GM23338 (cell line): ENCODE results near the gene WNT5A. TPM values are rescaled to one million over a fixed set of nuclear protein-coding genes. Genes with fewer than 3 reads are reported as not detected.

Experiments
- ATAC-seq: fragments of 200-7000 bp; cut with Tn5 transposase; 3 replicates; pipeline ENCODE4 v1.9.1; 2020
- DNase-seq: peaks from one replicate; pipeline ENCODE4 v3.0.0-alpha.2; 2015; ENCODE audit warnings: low spot score
- H2AFZ ChIP-seq: fragments of 200-600 bp; sonication (generic); 2 replicates; pipeline ENCODE4 v1.8.0; 2016; ENCODE audit warnings: antibody characterized with exemption, mild to moderate bottlenecking, moderate library complexity
- H3F3A ChIP-seq: fragments of 200-600 bp; sonication (generic); replicated peaks from 2 replicates; pipeline ENCODE4 v1.8.0; 2017; ENCODE audit warnings: antibody characterized with exemption, mixed run types, low read depth
- H3K27ac ChIP-seq: fragments of 200-600 bp; sonication (generic); 2 replicates; pipeline ENCODE4 v1.6.1; 2016; ENCODE audit warnings: low read depth
- H3K27me3 ChIP-seq: fragments of 200-600 bp; sonication (generic); 2 replicates; pipeline ENCODE4 v1.8.0; 2016; ENCODE audit warnings: mild to moderate bottlenecking, mixed run types, moderate library complexity; ENCODE audit not compliant: insufficient read depth
- H3K36me3 ChIP-seq: fragments of 200-600 bp; sonication (generic); 2 replicates; pipeline ENCODE4 v1.8.0; 2016; ENCODE audit warnings: mild to moderate bottlenecking; ENCODE audit not compliant: insufficient read depth
- H3K4me1 ChIP-seq: fragments of 200-600 bp; sonication (generic); 2 replicates; pipeline ENCODE4 v1.8.0; 2016; ENCODE audit warnings: mild to moderate bottlenecking, moderate library complexity; ENCODE audit not compliant: insufficient read depth
- H3K4me2 ChIP-seq: fragments of 200-600 bp; sonication (generic); 2 replicates; pipeline ENCODE4 v1.7.1; 2017; ENCODE audit warnings: mixed run types
- H3K4me3 ChIP-seq: fragments of 200-600 bp; sonication (generic); 2 replicates; pipeline ENCODE4 v1.6.1; 2016; ENCODE audit warnings: mixed run types
- H3K79me2 ChIP-seq: fragments of 200-600 bp; sonication (generic); replicated peaks from 2 replicates; pipeline ENCODE4 v1.8.0; 2017; ENCODE audit warnings: mild to moderate bottlenecking; ENCODE audit not compliant: insufficient read depth
- H3K9me2 ChIP-seq: fragments of 200-600 bp; sonication (generic); 2 replicates; pipeline ENCODE4 v1.8.0; 2017; ENCODE audit not compliant: insufficient read depth
- H4K20me1 ChIP-seq: fragments of 200-600 bp; sonication (generic); replicated peaks from 2 replicates; pipeline ENCODE4 v1.8.0; 2017; ENCODE audit warnings: mild to moderate bottlenecking; ENCODE audit not compliant: insufficient read depth
- H3K27ac Mint-ChIP-seq: 2 replicates; pipeline ENCODE4 v1.8.0; 2020; ENCODE audit warnings: inconsistent platforms, mild to moderate bottlenecking, moderate library complexity, mixed read lengths
- H3K27me3 Mint-ChIP-seq: 3 replicates; pipeline ENCODE4 v1.8.0; 2022; ENCODE audit warnings: low read depth, mild to moderate bottlenecking, moderate library complexity, mixed read lengths, inconsistent platforms; ENCODE audit not compliant: insufficient read depth, poor library complexity
- H3K36me3 Mint-ChIP-seq: 3 replicates; pipeline ENCODE4 v1.8.0; 2021; ENCODE audit warnings: low read depth, mild to moderate bottlenecking, inconsistent platforms, moderate library complexity, mixed read lengths
- H3K4me1 Mint-ChIP-seq: 3 replicates; pipeline ENCODE4 v1.8.0; 2020; ENCODE audit warnings: mild to moderate bottlenecking, inconsistent platforms, mixed read lengths
- H3K4me3 Mint-ChIP-seq: 3 replicates; pipeline ENCODE4 v1.8.0; 2021; ENCODE audit warnings: moderate library complexity, mild to moderate bottlenecking, inconsistent platforms, mixed read lengths
- H3K9me3 Mint-ChIP-seq: 3 replicates; pipeline ENCODE4 v1.8.0; 2020; ENCODE audit warnings: moderate library complexity, mild to moderate bottlenecking, inconsistent platforms, mixed read lengths
- EZH2 ChIP-seq: fragments of 200-600 bp; sonication (generic); IDR thresholded peaks from one replicate; pipeline ENCODE4 v1.8.0; 2017; ENCODE audit warnings: antibody characterized with exemption, mild to moderate bottlenecking, low read depth; ENCODE audit not compliant: unreplicated experiment
- polyA plus RNA-seq: library from polyadenylated mRNA; unstranded; fragments of >200 nt; fragmentation: Nextera tagmentation; extraction: Ambion mirVana; gene quantifications from 2 replicates; pipeline ENCODE4 v1.2.1, GENCODE V29; 2016
- total RNA-seq: library from RNA; depleted of rRNA; stranded (reverse); fragments of >200 nt; shearing (Covaris generic); gene quantifications from 2 replicates; pipeline ENCODE4 v1.2.3, GENCODE V29; 2014
- TF ChIP-seq, protein P1 (sequence below): fragments of 250-450 bp; sonication (Bioruptor Pico); IDR thresholded peaks from 2 replicates; pipeline ENCODE4 v1.5.0; 2020; ENCODE audit warnings: mild to moderate bottlenecking, moderate library complexity
- TF ChIP-seq, protein P2 (sequence below), 2 experiments: fragments of 200-600 bp in 1 of 2; sonication (generic) in 1 of 2; conservative IDR thresholded peaks; 2 replicates each; pipeline versions ENCODE4 v1.5.1 to v1.6.1; 2016 to 2017; ENCODE audit warnings: antibody characterized with exemption in 2 of 2, low read depth in 2 of 2, mild to moderate bottlenecking in 2 of 2, moderate library complexity in 1 of 2

Gene WNT5A
- total and polyA plus RNA-seq, 2 experiments from 2014 or later = 0.53 to 4.0 TPM

DNA sequence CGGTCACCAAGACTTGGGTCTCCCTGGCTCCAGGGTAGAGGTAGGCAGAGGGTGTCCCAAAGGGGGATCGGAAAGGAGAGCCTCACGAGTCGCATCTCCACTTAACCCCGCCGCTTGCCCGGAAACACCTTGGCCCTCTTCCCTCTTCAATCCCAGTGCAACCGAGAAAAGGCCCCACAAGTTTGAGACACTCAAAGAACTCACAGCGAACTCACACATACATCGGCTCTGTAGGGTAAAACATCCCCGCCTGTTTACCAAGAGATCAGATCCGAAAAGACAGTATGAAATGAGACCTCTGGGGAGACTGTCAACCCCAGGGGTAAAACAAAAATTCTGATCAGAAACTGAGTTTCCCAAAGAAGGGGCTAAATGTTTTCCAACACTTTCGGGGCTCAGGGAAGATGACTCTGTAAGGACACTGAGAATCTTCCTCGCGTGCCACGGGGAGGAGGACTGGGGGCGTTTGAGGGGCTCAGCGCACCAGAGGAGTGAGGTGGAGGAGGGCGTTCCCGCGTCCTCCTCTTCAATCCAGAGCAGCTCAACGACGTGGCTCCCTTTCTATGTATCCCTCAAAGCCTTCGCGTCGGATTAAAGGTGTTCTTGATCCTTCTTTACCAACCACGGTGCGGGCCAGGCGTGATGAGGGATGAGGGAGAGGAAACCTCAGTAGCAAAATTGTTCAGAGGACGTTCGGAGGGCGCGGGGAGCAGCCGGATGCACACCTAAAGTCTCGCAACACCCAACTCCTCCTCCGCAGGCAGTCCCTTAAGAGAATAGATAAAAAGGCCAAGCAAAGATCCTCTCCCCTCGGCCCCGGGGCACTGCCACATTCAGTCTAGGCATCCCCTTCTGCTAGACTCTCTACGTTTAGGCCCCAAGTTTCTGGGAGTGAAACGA lies 3.7 kb downstream of the WNT5A start (continued):
- TF ChIP-seq, protein P1, sequence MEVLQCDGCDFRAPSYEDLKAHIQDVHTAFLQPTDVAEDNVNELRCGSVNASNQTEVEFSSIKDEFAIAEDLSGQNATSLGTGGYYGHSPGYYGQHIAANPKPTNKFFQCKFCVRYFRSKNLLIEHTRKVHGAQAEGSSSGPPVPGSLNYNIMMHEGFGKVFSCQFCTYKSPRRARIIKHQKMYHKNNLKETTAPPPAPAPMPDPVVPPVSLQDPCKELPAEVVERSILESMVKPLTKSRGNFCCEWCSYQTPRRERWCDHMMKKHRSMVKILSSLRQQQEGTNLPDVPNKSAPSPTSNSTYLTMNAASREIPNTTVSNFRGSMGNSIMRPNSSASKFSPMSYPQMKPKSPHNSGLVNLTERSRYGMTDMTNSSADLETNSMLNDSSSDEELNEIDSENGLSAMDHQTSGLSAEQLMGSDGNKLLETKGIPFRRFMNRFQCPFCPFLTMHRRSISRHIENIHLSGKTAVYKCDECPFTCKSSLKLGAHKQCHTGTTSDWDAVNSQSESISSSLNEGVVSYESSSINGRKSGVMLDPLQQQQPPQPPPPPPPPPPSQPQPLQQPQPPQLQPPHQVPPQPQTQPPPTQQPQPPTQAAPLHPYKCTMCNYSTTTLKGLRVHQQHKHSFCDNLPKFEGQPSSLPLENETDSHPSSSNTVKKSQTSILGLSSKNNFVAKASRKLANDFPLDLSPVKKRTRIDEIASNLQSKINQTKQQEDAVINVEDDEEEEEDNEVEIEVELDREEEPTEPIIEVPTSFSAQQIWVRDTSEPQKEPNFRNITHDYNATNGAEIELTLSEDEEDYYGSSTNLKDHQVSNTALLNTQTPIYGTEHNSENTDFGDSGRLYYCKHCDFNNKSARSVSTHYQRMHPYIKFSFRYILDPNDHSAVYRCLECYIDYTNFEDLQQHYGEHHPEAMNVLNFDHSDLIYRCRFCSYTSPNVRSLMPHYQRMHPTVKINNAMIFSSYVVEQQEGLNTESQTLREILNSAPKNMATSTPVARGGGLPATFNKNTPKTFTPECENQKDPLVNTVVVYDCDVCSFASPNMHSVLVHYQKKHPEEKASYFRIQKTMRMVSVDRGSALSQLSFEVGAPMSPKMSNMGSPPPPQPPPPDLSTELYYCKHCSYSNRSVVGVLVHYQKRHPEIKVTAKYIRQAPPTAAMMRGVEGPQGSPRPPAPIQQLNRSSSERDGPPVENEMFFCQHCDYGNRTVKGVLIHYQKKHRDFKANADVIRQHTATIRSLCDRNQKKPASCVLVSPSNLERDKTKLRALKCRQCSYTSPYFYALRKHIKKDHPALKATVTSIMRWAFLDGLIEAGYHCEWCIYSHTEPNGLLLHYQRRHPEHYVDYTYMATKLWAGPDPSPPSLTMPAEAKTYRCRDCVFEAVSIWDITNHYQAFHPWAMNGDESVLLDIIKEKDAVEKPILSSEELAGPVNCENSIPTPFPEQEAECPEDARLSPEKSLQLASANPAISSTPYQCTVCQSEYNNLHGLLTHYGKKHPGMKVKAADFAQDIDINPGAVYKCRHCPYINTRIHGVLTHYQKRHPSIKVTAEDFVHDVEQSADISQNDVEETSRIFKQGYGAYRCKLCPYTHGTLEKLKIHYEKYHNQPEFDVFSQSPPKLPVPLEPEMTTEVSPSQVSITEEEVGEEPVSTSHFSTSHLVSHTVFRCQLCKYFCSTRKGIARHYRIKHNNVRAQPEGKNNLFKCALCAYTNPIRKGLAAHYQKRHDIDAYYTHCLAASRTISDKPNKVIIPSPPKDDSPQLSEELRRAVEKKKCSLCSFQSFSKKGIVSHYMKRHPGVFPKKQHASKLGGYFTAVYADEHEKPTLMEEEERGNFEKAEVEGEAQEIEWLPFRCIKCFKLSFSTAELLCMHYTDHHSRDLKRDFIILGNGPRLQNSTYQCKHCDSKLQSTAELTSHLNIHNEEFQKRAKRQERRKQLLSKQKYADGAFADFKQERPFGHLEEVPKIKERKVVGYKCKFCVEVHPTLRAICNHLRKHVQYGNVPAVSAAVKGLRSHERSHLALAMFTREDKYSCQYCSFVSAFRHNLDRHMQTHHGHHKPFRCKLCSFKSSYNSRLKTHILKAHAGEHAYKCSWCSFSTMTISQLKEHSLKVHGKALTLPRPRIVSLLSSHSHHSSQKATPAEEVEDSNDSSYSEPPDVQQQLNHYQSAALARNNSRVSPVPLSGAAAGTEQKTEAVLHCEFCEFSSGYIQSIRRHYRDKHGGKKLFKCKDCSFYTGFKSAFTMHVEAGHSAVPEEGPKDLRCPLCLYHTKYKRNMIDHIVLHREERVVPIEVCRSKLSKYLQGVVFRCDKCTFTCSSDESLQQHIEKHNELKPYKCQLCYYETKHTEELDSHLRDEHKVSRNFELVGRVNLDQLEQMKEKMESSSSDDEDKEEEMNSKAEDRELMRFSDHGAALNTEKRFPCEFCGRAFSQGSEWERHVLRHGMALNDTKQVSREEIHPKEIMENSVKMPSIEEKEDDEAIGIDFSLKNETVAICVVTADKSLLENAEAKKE (CRISPR knock-in tag) = no peak

DNA sequence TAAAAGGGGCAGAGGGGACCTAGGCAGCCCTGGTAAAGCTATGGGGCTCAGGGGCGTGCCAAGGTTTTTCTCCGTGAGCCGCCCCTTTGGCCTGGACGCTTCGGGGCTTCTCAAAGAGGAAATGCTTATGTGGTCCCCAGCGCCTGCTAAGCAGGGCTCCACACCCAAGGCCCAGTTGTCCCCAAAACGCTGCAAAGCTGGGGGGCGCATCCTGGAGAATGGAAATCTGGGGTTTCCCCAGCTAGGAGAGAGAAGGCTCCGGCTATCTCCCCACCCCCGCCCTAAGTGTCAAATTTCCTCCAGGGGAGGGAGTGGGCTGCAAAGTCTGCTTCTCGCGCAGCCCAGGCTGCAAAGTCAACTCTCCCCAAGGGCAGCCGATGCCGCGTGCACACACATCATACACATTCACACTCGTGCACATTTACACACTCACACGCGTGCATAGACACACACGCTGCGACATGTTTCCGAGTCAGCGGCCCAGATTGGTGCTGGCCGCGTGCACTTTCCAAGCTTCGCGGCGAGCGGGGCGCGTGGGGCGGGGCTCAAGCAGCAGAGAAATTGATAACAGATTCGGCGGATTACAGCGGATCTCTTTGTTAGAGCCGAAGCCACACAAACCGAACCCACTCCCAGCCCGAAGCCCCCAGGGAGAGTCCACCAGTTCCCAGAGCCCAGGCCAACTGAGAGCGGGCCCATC lies 4.5 kb downstream of the WNT5A start:
- Mint-ChIP-seq H3K4me3 (peak overlapping the region; percentile 82), H3K27ac (no peak overlapping the region), H3K4me1 (peaks cover 17% of the 10 kb centered on the region), H3K27me3 (peaks cover 82% of the 10 kb centered on the region), H3K9me3 (peaks cover 19% of the 10 kb centered on the region), H3K36me3 (peaks cover 4% of the 10 kb centered on the region; the same call in 1 of the 3 replicates)
- peak; percentile 67 for TF ChIP-seq EZH2
- TF ChIP-seq, protein P2, sequence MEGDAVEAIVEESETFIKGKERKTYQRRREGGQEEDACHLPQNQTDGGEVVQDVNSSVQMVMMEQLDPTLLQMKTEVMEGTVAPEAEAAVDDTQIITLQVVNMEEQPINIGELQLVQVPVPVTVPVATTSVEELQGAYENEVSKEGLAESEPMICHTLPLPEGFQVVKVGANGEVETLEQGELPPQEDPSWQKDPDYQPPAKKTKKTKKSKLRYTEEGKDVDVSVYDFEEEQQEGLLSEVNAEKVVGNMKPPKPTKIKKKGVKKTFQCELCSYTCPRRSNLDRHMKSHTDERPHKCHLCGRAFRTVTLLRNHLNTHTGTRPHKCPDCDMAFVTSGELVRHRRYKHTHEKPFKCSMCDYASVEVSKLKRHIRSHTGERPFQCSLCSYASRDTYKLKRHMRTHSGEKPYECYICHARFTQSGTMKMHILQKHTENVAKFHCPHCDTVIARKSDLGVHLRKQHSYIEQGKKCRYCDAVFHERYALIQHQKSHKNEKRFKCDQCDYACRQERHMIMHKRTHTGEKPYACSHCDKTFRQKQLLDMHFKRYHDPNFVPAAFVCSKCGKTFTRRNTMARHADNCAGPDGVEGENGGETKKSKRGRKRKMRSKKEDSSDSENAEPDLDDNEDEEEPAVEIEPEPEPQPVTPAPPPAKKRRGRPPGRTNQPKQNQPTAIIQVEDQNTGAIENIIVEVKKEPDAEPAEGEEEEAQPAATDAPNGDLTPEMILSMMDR (conservative IDR thresholded peaks at IDR 0.05; ENCODE audit: low read depth in 2 of 2) = no peak
- H3K27ac ChIP-seq = no peak overlapping the region
- no peaks in the 10 kb centered on the region for H3K79me2 ChIP-seq
- peaks cover 44% of the 10 kb centered on the region for H3K4me1 ChIP-seq
- H3K36me3 ChIP-seq = no peaks in the 10 kb centered on the region
- no peaks in the 10 kb centered on the region for H3K9me2 ChIP-seq
- peak; percentile 17 for ATAC-seq
- H3F3A ChIP-seq = peaks cover 28% of the 10 kb centered on the region
- DNase-seq = peak; percentile 85
- H3K4me3 ChIP-seq = peak overlapping the region; percentile 93
- H2AFZ ChIP-seq = peak overlapping the region; percentile 98
- no peaks in the 10 kb centered on the region; the same call in 1 of the 2 replicates for H4K20me1 ChIP-seq
- H3K4me2 ChIP-seq = peak overlapping the region; percentile 97
- peaks cover 99% of the 10 kb centered on the region for H3K27me3 ChIP-seq
